Lower lobe of right lung (tissue), 2 donors: ENCODE results near the gene STEAP4. TPM values are rescaled to one million over a fixed set of nuclear protein-coding genes. Genes with fewer than 3 reads are reported as not detected.

ENCODE experiments used
- ATAC-seq, 2 donors: fragments of 200-7000 bp; cut with Tn5 transposase; one replicate each; pipeline ENCODE4 v1.9.1; 2020 to 2022; ENCODE audit warnings: mild to moderate bottlenecking in 2 of 2, moderate library complexity in 2 of 2
- DNase-seq: peaks from one replicate; pipeline ENCODE4 v3.0.0-alpha.2; 2020
- H3K27ac ChIP-seq: fragments of 200-600 bp; one replicate; pipeline ENCODE4 v1.8.0; 2022
- H3K27me3 ChIP-seq: fragments of 200-600 bp; one replicate; pipeline ENCODE4 v1.8.0; 2022; ENCODE audit warnings: low read depth
- H3K36me3 ChIP-seq: fragments of 200-600 bp; one replicate; pipeline ENCODE4 v1.8.0; 2022; ENCODE audit warnings: mild to moderate bottlenecking
- H3K4me1 ChIP-seq: fragments of 200-600 bp; one replicate; pipeline ENCODE4 v1.8.0; 2022
- H3K4me3 ChIP-seq: fragments of 200-600 bp; one replicate; pipeline ENCODE4 v1.8.0; 2022; ENCODE audit warnings: mild to moderate bottlenecking
- H3K9me3 ChIP-seq: fragments of 200-600 bp; one replicate; pipeline ENCODE4 v1.8.0; 2022
- intact Hi-C: fragments of 100-400 bp; cut with DNase I; formaldehyde crosslinking; loops from one replicate; pipeline ENCODE4 v1.11.0; 2022
- total RNA-seq: library from RNA; stranded (reverse); fragmentation: NEBNext Ultra II Directional; extraction: Animal tissue kit (Norgen Biotek cat#: 25700); gene quantifications from one replicate; pipeline ENCODE4 v1.2.1, GENCODE V29; 2021
- TF ChIP-seq, protein P1 (sequence below): fragments of 200-600 bp; IDR thresholded peaks from one replicate; pipeline ENCODE4 v1.8.0; 2022; ENCODE audit warnings: antibody characterized with exemption, mild to moderate bottlenecking
- donor health status: DM: no; HTN: yes; CAD: no; lungs with severe emphysema.

Gene STEAP4
- total RNA-seq, 1 donor from 2014 or later, result 63.5 TPM

DNA sequence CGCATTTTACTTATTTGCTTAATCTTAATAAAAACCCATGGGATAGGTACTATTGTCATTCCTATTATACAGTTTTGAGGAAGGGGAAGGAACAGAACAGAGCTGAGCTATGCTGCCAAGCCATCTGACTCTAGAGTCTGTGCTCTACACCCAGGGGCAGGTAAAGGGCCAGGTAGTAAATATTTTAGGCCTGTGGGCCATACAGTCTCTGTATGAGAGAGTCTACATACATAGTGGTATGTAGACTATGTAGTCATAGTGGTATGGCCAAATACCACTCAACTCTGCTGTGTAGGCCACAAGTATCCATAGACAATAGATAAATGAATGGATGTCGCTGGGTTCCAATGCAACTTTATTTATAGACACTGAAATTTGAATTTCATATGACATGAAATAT, 83.4 kb downstream of the STEAP4 start:
- Histone ChIP-seq H3K4me1 (peaks cover 13% of the 10 kb centered on the region), H3K9me3 (no peaks in the 10 kb centered on the region), H3K27ac (no peak overlapping the region), H3K36me3 (no peaks in the 10 kb centered on the region), H3K27me3 (no peaks in the 10 kb centered on the region), H3K4me3 (no peak overlapping the region)
- intact Hi-C loops, result no loop called here
- ATAC-seq (no peak), DNase-seq (no peak)
- TF ChIP-seq, protein P1, sequence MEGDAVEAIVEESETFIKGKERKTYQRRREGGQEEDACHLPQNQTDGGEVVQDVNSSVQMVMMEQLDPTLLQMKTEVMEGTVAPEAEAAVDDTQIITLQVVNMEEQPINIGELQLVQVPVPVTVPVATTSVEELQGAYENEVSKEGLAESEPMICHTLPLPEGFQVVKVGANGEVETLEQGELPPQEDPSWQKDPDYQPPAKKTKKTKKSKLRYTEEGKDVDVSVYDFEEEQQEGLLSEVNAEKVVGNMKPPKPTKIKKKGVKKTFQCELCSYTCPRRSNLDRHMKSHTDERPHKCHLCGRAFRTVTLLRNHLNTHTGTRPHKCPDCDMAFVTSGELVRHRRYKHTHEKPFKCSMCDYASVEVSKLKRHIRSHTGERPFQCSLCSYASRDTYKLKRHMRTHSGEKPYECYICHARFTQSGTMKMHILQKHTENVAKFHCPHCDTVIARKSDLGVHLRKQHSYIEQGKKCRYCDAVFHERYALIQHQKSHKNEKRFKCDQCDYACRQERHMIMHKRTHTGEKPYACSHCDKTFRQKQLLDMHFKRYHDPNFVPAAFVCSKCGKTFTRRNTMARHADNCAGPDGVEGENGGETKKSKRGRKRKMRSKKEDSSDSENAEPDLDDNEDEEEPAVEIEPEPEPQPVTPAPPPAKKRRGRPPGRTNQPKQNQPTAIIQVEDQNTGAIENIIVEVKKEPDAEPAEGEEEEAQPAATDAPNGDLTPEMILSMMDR, result no peak

Other genes with a start within 250 kb of the STEAP4 start
- 140 TPM for gene SRI, start 86.9 kb downstream of the STEAP4 start, total RNA-seq